ENCODE data around the gene NALCN.

NALCN gene

GRCh38 chr13:101025925-101026324 is 390.4 kb downstream of the NALCN start:
- DNase-seq (ENCODE audit: low read depth), result no peak

GRCh38 chr13:101025519-101025918 is 390.8 kb downstream of the NALCN start:
- no peak for DNase-seq (ENCODE audit: low read depth)

- DNase-seq (ENCODE audit: low read depth), result no peak
These were observed 397.2 kb downstream of the NALCN start for GRCh38 chr13:101019126-101019525.

GRCh38 chr13:101018720-101019119 is 397.6 kb downstream of the NALCN start:
- peak; percentile 27 for DNase-seq (ENCODE audit: low read depth)

GRCh38 chr13:101017123-101017872 is 399.0 kb downstream of the NALCN start:
- DNase-seq (ENCODE audit: low read depth), result no peak

GRCh38 chr13:101016475-101016874 is 399.8 kb downstream of the NALCN start:
- DNase-seq (ENCODE audit: low read depth), result no peak

GRCh38 chr13:101013245-101013644 is 403.1 kb downstream of the NALCN start:
- DNase-seq (ENCODE audit: low read depth), result no peak

- DNase-seq (ENCODE audit: low read depth), result no peak
These were observed 406.2 kb downstream of the NALCN start for GRCh38 chr13:101010100-101010499.

- DNase-seq (ENCODE audit: low read depth), result no peak
These were observed 409.1 kb downstream of the NALCN start for GRCh38 chr13:101007245-101007644.
